H1 (cell line): ENCODE results near the gene SERTAD2. TPM values are rescaled to one million over a fixed set of nuclear protein-coding genes. Genes with fewer than 3 reads are reported as not detected.

Source experiments
- CTCF ChIA-PET: fragments of 300-600 bp; sonication (Branson Sonifier 250); formaldehyde crosslinking; loops from one replicate; lab custom pipeline; 2021; ENCODE audit not compliant: partially characterized antibody; lab: Charles Lee
- POLR2A ChIA-PET: fragments of 300-600 bp; sonication (Branson Sonifier 250); formaldehyde crosslinking; loops from one replicate; lab custom pipeline; 2021; ENCODE audit warnings: inconsistent platforms; ENCODE audit not compliant: partially characterized antibody; lab: Charles Lee
- DNase-seq, 2 experiments: peaks; one replicate each; pipeline versions ENCODE4 v3.0.0 to v3.0.0-alpha.2; 2010 to 2022; ENCODE audit warnings: low spot score in 2 of 2, low read depth in 1 of 2, mixed read lengths in 1 of 2
- FAIRE-seq: peaks from 2 replicates; lab custom pipeline; 2011; peaks lifted over from hg19 to GRCh38; lab: Jason Lieb, UNC
- H2AFZ ChIP-seq: 2 replicates; pipeline ENCODE4 v1.8.1; 2012; ENCODE audit warnings: low read length, inconsistent platforms
- H2AK5ac ChIP-seq: 2 replicates; pipeline ENCODE4 v1.6.1; 2013; ENCODE audit warnings: low read depth, low read length
- H2BK120ac ChIP-seq: replicated peaks from 2 replicates; pipeline ENCODE3; 2013; ENCODE audit warnings: low read depth, low read length, inconsistent platforms
- H2BK12ac ChIP-seq: 2 replicates; pipeline ENCODE4 v1.6.1; 2013; ENCODE audit warnings: low read depth, low read length
- H2BK15ac ChIP-seq: 2 replicates; pipeline ENCODE4 v1.6.1; 2013; ENCODE audit warnings: low read length
- H2BK20ac ChIP-seq: 2 replicates; pipeline ENCODE4 v1.6.1; 2013; ENCODE audit warnings: low read length
- H2BK5ac ChIP-seq: 2 replicates; pipeline ENCODE4 v1.6.1; 2013; ENCODE audit warnings: low read depth, low read length
- H3K14ac ChIP-seq: 2 replicates; pipeline ENCODE4 v1.6.1; 2013; ENCODE audit warnings: inconsistent platforms; ENCODE audit not compliant: insufficient read length
- H3K18ac ChIP-seq: 2 replicates; pipeline ENCODE4 v1.6.1; 2013; ENCODE audit warnings: low read length; ENCODE audit errors: extremely low read depth
- H3K23ac ChIP-seq: 2 replicates; pipeline ENCODE4 v1.6.1; 2013; ENCODE audit warnings: inconsistent platforms; ENCODE audit not compliant: insufficient read length
- H3K23me2 ChIP-seq: 2 replicates; pipeline ENCODE4 v1.6.1; 2013; ENCODE audit warnings: low read depth, low read length
- H3K27ac ChIP-seq: 2 replicates; pipeline ENCODE4 v1.6.1; 2011; ENCODE audit warnings: low read depth, low read length, inconsistent platforms
- H3K27me3 ChIP-seq, 4 experiments: replicated peaks in 1 of 4; 1 replicate in 1 of 4; 2 replicates in 3 of 4; pipeline versions ENCODE4 v1.6.1 to v1.8.1; 2011 to 2013; ENCODE audit warnings: low read length in 3 of 4, mild to moderate bottlenecking in 3 of 4, inconsistent platforms in 2 of 4, mixed read lengths in 2 of 4, moderate library complexity in 1 of 4; ENCODE audit not compliant: control insufficient read depth in 3 of 4, insufficient read depth in 3 of 4; ENCODE audit errors: extremely low read depth in 1 of 4
- H3K36me3 ChIP-seq, 4 experiments: 2 replicates each; pipeline versions ENCODE4 v1.6.1 to v1.8.1; 2011 to 2013; ENCODE audit warnings: mild to moderate bottlenecking in 4 of 4, low read length in 3 of 4, moderate library complexity in 2 of 4, control low read depth in 1 of 4, inconsistent platforms in 1 of 4; ENCODE audit not compliant: insufficient read depth in 4 of 4, control insufficient read depth in 2 of 4
- H3K4ac ChIP-seq: replicated peaks from 2 replicates; pipeline ENCODE3; 2013; ENCODE audit warnings: low read length, low read depth, mixed read lengths, inconsistent platforms; ENCODE audit not compliant: insufficient read length
- H3K4me1 ChIP-seq, 4 experiments: replicated peaks in 1 of 4; 1 replicate in 1 of 4; 2 replicates in 3 of 4; pipeline versions ENCODE4 v1.6.1 to v1.8.1; 2011 to 2013; ENCODE audit warnings: low read length in 3 of 4, inconsistent platforms in 2 of 4, mixed read lengths in 1 of 4; ENCODE audit not compliant: insufficient read depth in 4 of 4, control insufficient read depth in 3 of 4
- H3K4me2 ChIP-seq, 2 experiments: 2 replicates each; pipeline versions ENCODE4 v1.6.1 to v1.8.1; 2011 to 2013; ENCODE audit warnings: low read depth in 2 of 2, low read length in 2 of 2, control low read depth in 1 of 2, inconsistent platforms in 1 of 2, mild to moderate bottlenecking in 1 of 2; ENCODE audit not compliant: insufficient read depth in 1 of 2
- H3K4me3 ChIP-seq, 4 experiments: fragments of 200-600, 300-600 bp in 1 of 4; sonication (generic), shearing (Covaris generic), sonication (Bioruptor Twin) in 1 of 4; 2 replicates each; pipeline versions ENCODE4 v1.5.1 to v1.8.1; 2011 to 2016; ENCODE audit warnings: low read length in 4 of 4, low read depth in 3 of 4, control low read depth in 2 of 4, inconsistent platforms in 2 of 4, mild to moderate bottlenecking in 2 of 4, mixed read lengths in 1 of 4, moderate library complexity in 1 of 4; ENCODE audit not compliant: insufficient read depth in 2 of 4; ENCODE audit errors: extremely low read depth in 1 of 4
- H3K56ac ChIP-seq: replicated peaks from 2 replicates; pipeline ENCODE3; 2013; ENCODE audit warnings: low read depth, mild to moderate bottlenecking, mixed read lengths, low read length, inconsistent platforms; ENCODE audit not compliant: insufficient read length
- H3K79me1 ChIP-seq: 2 replicates; pipeline ENCODE4 v1.6.1; 2013; ENCODE audit warnings: low read depth, low read length, control low read depth
- H3K79me2 ChIP-seq, 2 experiments: 2 replicates each; pipeline versions ENCODE4 v1.6.1 to v1.8.1; 2012 to 2013; ENCODE audit warnings: low read length in 2 of 2, mild to moderate bottlenecking in 2 of 2, inconsistent platforms in 1 of 2; ENCODE audit not compliant: insufficient read depth in 2 of 2, control insufficient read depth in 1 of 2
- H3K9ac ChIP-seq, 4 experiments: replicated peaks in 1 of 4; 1 replicate in 1 of 4; 2 replicates in 3 of 4; pipeline versions ENCODE4 v1.6.1 to v1.8.1; 2011 to 2013; ENCODE audit warnings: low read depth in 3 of 4, low read length in 3 of 4, control low read depth in 2 of 4, mild to moderate bottlenecking in 2 of 4, moderate library complexity in 2 of 4, inconsistent platforms in 1 of 4; ENCODE audit errors: extremely low read depth in 1 of 4
- H3K9me3 ChIP-seq, 2 experiments: 2 replicates each; pipeline versions ENCODE4 v1.6.1 to v1.8.1; 2012 to 2013; ENCODE audit warnings: mild to moderate bottlenecking in 2 of 2, moderate library complexity in 2 of 2, control low read depth in 1 of 2, inconsistent platforms in 1 of 2, low read depth in 1 of 2, low read length in 1 of 2, mixed read lengths in 1 of 2; ENCODE audit not compliant: insufficient read depth in 2 of 2
- H4K20me1 ChIP-seq, 2 experiments: replicated peaks in 1 of 2; 2 replicates each; pipeline versions ENCODE3 to v1.8.1; 2011 to 2013; ENCODE audit warnings: inconsistent platforms in 2 of 2, low read length in 2 of 2, mild to moderate bottlenecking in 1 of 2; ENCODE audit not compliant: insufficient read depth in 2 of 2, control insufficient read depth in 1 of 2
- H4K5ac ChIP-seq: 2 replicates; pipeline ENCODE4 v1.6.1; 2013; ENCODE audit warnings: low read length, low read depth, mixed read lengths, inconsistent platforms; ENCODE audit not compliant: insufficient read length
- H4K8ac ChIP-seq: 2 replicates; pipeline ENCODE4 v1.8.0; 2013; ENCODE audit warnings: mild to moderate bottlenecking, moderate library complexity, low read length, inconsistent platforms; ENCODE audit not compliant: insufficient read depth; ENCODE audit errors: extremely low read depth
- H4K91ac ChIP-seq: replicated peaks from 2 replicates; pipeline ENCODE3; 2013; ENCODE audit warnings: low read length, mixed read lengths, inconsistent platforms; ENCODE audit not compliant: insufficient read length
- CBX5 ChIP-seq: fragments of 300-800, 300-1000 bp; sonication (generic); IDR thresholded peaks from 2 replicates; pipeline ENCODE4 v1.7.1; 2016; ENCODE audit warnings: antibody characterized with exemption, low read length, low read depth
- CREB1 ChIP-seq: IDR thresholded peaks from 2 replicates; pipeline ENCODE4 v1.6.1; 2012; ENCODE audit warnings: inconsistent platforms
- NRF1 ChIP-seq: IDR thresholded peaks from 2 replicates; pipeline ENCODE4 v1.6.1; 2011; ENCODE audit warnings: mild to moderate bottlenecking, low read depth, low read length, improper control_type of control experiment
- PHF8 ChIP-seq: fragments of 200-600 bp; sonication (generic); conservative IDR thresholded peaks from 2 replicates; pipeline ENCODE4 v1.7.1; 2012; ENCODE audit warnings: low read depth, mild to moderate bottlenecking, inconsistent platforms, low read length, moderate library complexity
- POLR2A ChIP-seq, 2 experiments: IDR thresholded peaks; 1 replicate in 1 of 2; 2 replicates in 1 of 2; pipeline ENCODE4 v1.6.1; 2011; ENCODE audit warnings: low read depth in 2 of 2, low read length in 2 of 2, mild to moderate bottlenecking in 2 of 2; ENCODE audit errors: control extremely low read depth in 1 of 2
- RBBP5 ChIP-seq: IDR thresholded peaks from 2 replicates; pipeline ENCODE4 v1.7.1; 2012; ENCODE audit warnings: low read depth, mild to moderate bottlenecking, inconsistent platforms, low read length, moderate library complexity, borderline replicate concordance
- TAF7 ChIP-seq: optimal IDR thresholded peaks from 2 replicates; pipeline ENCODE3; 2011; ENCODE audit warnings: low read depth, mild to moderate bottlenecking, inconsistent platforms, low read length, moderate library complexity, borderline replicate concordance
- WGBS, 2 experiments: shearing (Covaris generic) in 1 of 2; methylation state at CpG; one replicate each; pipeline versions ENCODE4 v1.1.6 to v1.1.7; 2013 to 2015; ENCODE audit warnings: low lambda C conversion rate in 2 of 2, mixed read lengths in 2 of 2, inconsistent platforms in 1 of 2, low coverage in 1 of 2, missing lambda C conversion rate in 1 of 2; ENCODE audit not compliant: insufficient replicate concordance in 2 of 2, insufficient coverage in 1 of 2, insufficient read length in 1 of 2; ENCODE audit errors: extremely low coverage in 1 of 2, missing lambda C conversion rate in 1 of 2; 5-methylcytosine and 5-hydroxymethylcytosine counted together
- polyA plus RNA-seq, 7 experiments: library from polyadenylated mRNA; depleted of rRNA in 3 of 7; stranded (reverse) in 5 of 7; unstranded in 2 of 7; fragments of >200 nt in 5 of 7; fragments of 200-250 nt in 2 of 7; gene quantifications; 1 replicate in 5 of 7; 2 replicates in 1 of 7; 4 replicates in 1 of 7; pipeline versions ENCODE4 v1.2.1 to v1.2.3, GENCODE V29; 2011 to 2013; ENCODE audit warnings: missing spikeins in 2 of 7, mixed read lengths in 2 of 7
- total RNA-seq: library from RNA; stranded (reverse); fragmentation: NEBNext Ultra II Directional; extraction: Animal tissue kit (Norgen Biotek cat#: 25700); gene quantifications from 2 replicates; pipeline ENCODE4 v1.2.1, GENCODE V29; 2021
- TF ChIP-seq, protein P1 (sequence below): IDR thresholded peaks from 2 replicates; pipeline ENCODE4 v1.6.1; 2011; ENCODE audit warnings: low read depth, mild to moderate bottlenecking, low read length; ENCODE audit not compliant: insufficient read depth

SERTAD2 gene
- total and polyA plus RNA-seq, 2 of the 8 experiments (the other 6 are each of a cell fraction or from before 2014, with no cell fraction given), result 2.9 to 4.5 TPM

GRCh38 chr2:64677530-64677929, 23.8 kb upstream of the SERTAD2 start:
- Histone ChIP-seq H3K56ac (no peak overlapping the region), H3K23ac (no peak overlapping the region), H3K36me3 (no peaks in the 10 kb centered on the region), H2BK20ac (no peak overlapping the region), H2AFZ (no peak overlapping the region), H2BK15ac (no peak overlapping the region), H3K9me3 (no peaks in the 10 kb centered on the region), H2BK120ac (no peak overlapping the region), H3K9ac (no peak overlapping the region), H3K79me1 (no peaks in the 10 kb centered on the region), H3K23me2 (no peaks in the 10 kb centered on the region), H3K79me2 (no peaks in the 10 kb centered on the region), H2BK5ac (no peak overlapping the region), H4K91ac (no peak overlapping the region)
- 95% methylated on average over 3 of the region's 3 CpGs; no CpG with 5 or more reads in 1 of the 2 experiments for WGBS, 2 experiments
- TF ChIP-seq POLR2A (IDR thresholded peaks at IDR 0.05; ENCODE audit: control extremely low read depth in 1 of 2, low read depth in 2 of 2, low read length in 2 of 2) (no peak), TAF7 (no peak), RBBP5 (no peak), CBX5 (no peak), CREB1 (no peak), PHF8 (no peak), NRF1 (no peak)
- TF ChIP-seq, protein P1, sequence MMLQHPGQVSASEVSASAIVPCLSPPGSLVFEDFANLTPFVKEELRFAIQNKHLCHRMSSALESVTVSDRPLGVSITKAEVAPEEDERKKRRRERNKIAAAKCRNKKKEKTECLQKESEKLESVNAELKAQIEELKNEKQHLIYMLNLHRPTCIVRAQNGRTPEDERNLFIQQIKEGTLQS, result no peak
- TF ChIP-seq, all 59 proteins: peak for 0
- ChIA-PET POLR2A (no interaction called here), CTCF (interaction anchor here (2.0 kb wide), 1 partner anchor 19 kb away, joined by 6 read pairs; no protein-coding TSS in a partner anchor)
- no peak overlapping the region for H4K8ac ChIP-seq
- no peak overlapping the region for H2BK12ac ChIP-seq
- H4K5ac ChIP-seq, result no peak overlapping the region
- no peak overlapping the region for H3K27ac ChIP-seq
- H2AK5ac ChIP-seq, result no peak overlapping the region
- no peaks in the 10 kb centered on the region for H3K27me3 ChIP-seq
- no peaks in the 10 kb centered on the region for H4K20me1 ChIP-seq
- no peak overlapping the region for H3K14ac ChIP-seq
- H3K4me1 ChIP-seq, result peaks cover 0 to 3% (median 0%) of the 10 kb centered on the region in 4 experiments; a peak in 1 of 7 replicates
- H3K4me2 ChIP-seq, result no peak overlapping the region
- H3K18ac ChIP-seq, result no peak overlapping the region
- no peak for FAIRE-seq
- no peak for DNase-seq
- no peak overlapping the region for H3K4ac ChIP-seq
- H3K4me3 ChIP-seq, result no peak overlapping the region
